GM10266 (cell line): ENCODE measurements around the gene AOPEP.

Experiments used
- DNase-seq: peaks from one replicate; pipeline ENCODE4 v3.0.0; 2012; ENCODE audit errors: extremely low spot score
- CTCF ChIP-seq: IDR thresholded peaks from 2 replicates; pipeline ENCODE4 v1.5.1; 2012; ENCODE audit warnings: mild to moderate bottlenecking, low read depth; ENCODE audit not compliant: control insufficient read depth, insufficient read depth; ENCODE audit errors: missing control alignments

The AOPEP gene

GRCh38 chr9:94975480-94975879 lies 249.0 kb downstream of the AOPEP start:
- no peak for TF ChIP-seq CTCF
- no peak for DNase-seq

GRCh38 chr9:94976077-94976476 lies 249.6 kb downstream of the AOPEP start:
- TF ChIP-seq CTCF, result no peak
- DNase-seq, result no peak

- no peak for TF ChIP-seq CTCF
- DNase-seq, result no peak
Measured at GRCh38 chr9:94977416-94977815, 250.9 kb downstream of the AOPEP start.

GRCh38 chr9:94979904-94980507 lies 253.5 kb downstream of the AOPEP start:
- no peak for DNase-seq
- no peak for TF ChIP-seq CTCF

- TF ChIP-seq CTCF, result no peak
Measured at GRCh38 chr9:94980947-94981722, 254.6 kb downstream of the AOPEP start.

GRCh38 chr9:94981723-94982090 lies 255.2 kb downstream of the AOPEP start:
- TF ChIP-seq CTCF, result no peak
- no peak for DNase-seq

More at GRCh38 chr9:94980947-94981722, 254.6 kb downstream of the AOPEP start:
- no peak for DNase-seq

GRCh38 chr9:94982211-94982610 lies 255.7 kb downstream of the AOPEP start:
- DNase-seq, result no peak
- no peak for TF ChIP-seq CTCF
